HEK293 (cell line): ENCODE measurements around the gene VOPP1.

Experiments
- CTCF ChIA-PET: fragments of 350-600 bp; formaldehyde crosslinking; extraction: SDS; loops from one replicate; lab custom pipeline; 2021; ENCODE audit warnings: antibody characterized with exemption; lab: Yijun Ruan, JAX
- POLR2A ChIA-PET: fragments of 300-600 bp; formaldehyde crosslinking; extraction: SDS; loops from one replicate; lab custom pipeline; 2020; ENCODE audit warnings: antibody characterized with exemption, inconsistent platforms; lab: Yijun Ruan, JAX
- H3K27ac ChIP-seq: fragments of 200-500 bp; sonication (Bioruptor generic); 2 replicates; pipeline ENCODE4 v1.5.1; 2014; ENCODE audit warnings: low read depth, low read length, control low read depth, inconsistent platforms; ENCODE audit errors: extremely low read depth
- H3K36me3 ChIP-seq, 2 experiments: fragments of 200-500 bp in 1 of 2; sonication (Bioruptor generic) in 1 of 2; 1 replicate in 1 of 2; 2 replicates in 1 of 2; pipeline ENCODE4 v1.5.1; 2014 to 2017; ENCODE audit warnings: inconsistent platforms in 2 of 2, low read length in 2 of 2; ENCODE audit not compliant: control insufficient read depth in 2 of 2, insufficient read depth in 1 of 2
- H3K4me1 ChIP-seq: fragments of 200-500 bp; sonication (Bioruptor generic); 2 replicates; pipeline ENCODE4 v1.5.1; 2014; ENCODE audit warnings: mild to moderate bottlenecking, low read length, inconsistent platforms; ENCODE audit not compliant: control insufficient read depth, insufficient read depth
- H3K4me3 ChIP-seq: 2 replicates; pipeline ENCODE4 v1.5.1; 2011; ENCODE audit warnings: low read depth, mild to moderate bottlenecking, control low read depth, low read length, moderate library complexity
- H3K9me3 ChIP-seq: fragments of 200-500 bp; sonication (Bioruptor generic); 2 replicates; pipeline ENCODE4 v1.5.1; 2014; ENCODE audit warnings: low read depth, low read length, inconsistent platforms; ENCODE audit not compliant: control insufficient read depth, insufficient read depth
- BCL11A ChIP-seq: fragments of 450-650 bp; formaldehyde crosslinking; IDR thresholded peaks from 2 replicates; pipeline ENCODE4 v1.5.1; 2016; ENCODE audit warnings: low read depth, missing biosample characterization, missing genetic modification characterization
- CTCF ChIP-seq: fragments of 450-650 bp; formaldehyde crosslinking; IDR thresholded peaks from 2 replicates; pipeline ENCODE4 v1.5.1; 2016; ENCODE audit warnings: missing biosample characterization, missing genetic modification characterization
- FEZF1 ChIP-seq: fragments of 450-650 bp; formaldehyde crosslinking; IDR thresholded peaks from 2 replicates; pipeline ENCODE4 v1.5.1; 2016; ENCODE audit warnings: missing biosample characterization, missing genetic modification characterization
- GLIS1 ChIP-seq: fragments of 450-650 bp; formaldehyde crosslinking; IDR thresholded peaks from 2 replicates; pipeline ENCODE4 v1.5.1; 2016; ENCODE audit warnings: missing biosample characterization, missing genetic modification characterization
- KLF1 ChIP-seq: fragments of 450-650 bp; formaldehyde crosslinking; IDR thresholded peaks from 2 replicates; pipeline ENCODE4 v1.5.1; 2016; ENCODE audit warnings: missing biosample characterization, missing genetic modification characterization
- KLF7 ChIP-seq: fragments of 450-650 bp; formaldehyde crosslinking; IDR thresholded peaks from 2 replicates; pipeline ENCODE4 v1.5.1; 2016; ENCODE audit warnings: missing biosample characterization, missing genetic modification characterization, borderline replicate concordance
- OSR2 ChIP-seq: fragments of 450-650 bp; formaldehyde crosslinking; IDR thresholded peaks from 2 replicates; pipeline ENCODE4 v1.5.1; 2016; ENCODE audit warnings: missing biosample characterization, missing genetic modification characterization
- REPIN1 ChIP-seq: fragments of 450-650 bp; formaldehyde crosslinking; IDR thresholded peaks from 2 replicates; pipeline ENCODE4 v1.5.1; 2017; ENCODE audit warnings: missing biosample characterization, missing genetic modification characterization, low read depth
- TCF7L2 ChIP-seq: IDR thresholded peaks from 2 replicates; pipeline ENCODE4 v1.6.1; 2011; ENCODE audit warnings: low read depth, mild to moderate bottlenecking, inconsistent platforms, low read length, moderate library complexity, borderline replicate concordance
- ZBTB20 ChIP-seq: fragments of 450-650 bp; formaldehyde crosslinking; IDR thresholded peaks from 2 replicates; pipeline ENCODE4 v1.5.1; 2016; ENCODE audit warnings: missing biosample characterization, missing genetic modification characterization
- ZBTB7A ChIP-seq: fragments of 450-650 bp; formaldehyde crosslinking; IDR thresholded peaks from 2 replicates; pipeline ENCODE4 v1.5.1; 2016; ENCODE audit warnings: low read depth, missing biosample characterization, missing genetic modification characterization
- ZFHX2 ChIP-seq: fragments of 450-650 bp; formaldehyde crosslinking; conservative IDR thresholded peaks from 2 replicates; pipeline ENCODE4 v1.5.1; 2016; ENCODE audit warnings: missing biosample characterization, missing genetic modification characterization
- ZNF133 ChIP-seq: fragments of 450-650 bp; formaldehyde crosslinking; IDR thresholded peaks from 2 replicates; pipeline ENCODE4 v1.5.1; 2016; ENCODE audit warnings: missing biosample characterization, missing genetic modification characterization
- ZNF140 ChIP-seq: fragments of 450-650 bp; formaldehyde crosslinking; IDR thresholded peaks from 2 replicates; pipeline ENCODE4 v1.5.1; 2016; ENCODE audit warnings: missing biosample characterization, missing genetic modification characterization
- ZNF146 ChIP-seq: fragments of 450-650 bp; formaldehyde crosslinking; IDR thresholded peaks from 2 replicates; pipeline ENCODE4 v1.5.1; 2016; ENCODE audit warnings: missing biosample characterization, missing genetic modification characterization
- ZNF202 ChIP-seq: fragments of 450-650 bp; formaldehyde crosslinking; IDR thresholded peaks from 2 replicates; pipeline ENCODE4 v1.5.1; 2016; ENCODE audit warnings: missing biosample characterization, missing genetic modification characterization, borderline replicate concordance
- ZNF223 ChIP-seq: fragments of 450-650 bp; formaldehyde crosslinking; IDR thresholded peaks from 2 replicates; pipeline ENCODE4 v1.5.1; 2016; ENCODE audit warnings: missing biosample characterization, missing genetic modification characterization
- ZNF302 ChIP-seq: fragments of 450-650 bp; formaldehyde crosslinking; IDR thresholded peaks from 2 replicates; pipeline ENCODE4 v1.5.1; 2016; ENCODE audit warnings: missing biosample characterization, missing genetic modification characterization, low read depth
- ZNF48 ChIP-seq: fragments of 450-650 bp; formaldehyde crosslinking; IDR thresholded peaks from 2 replicates; pipeline ENCODE4 v1.5.1; 2016; ENCODE audit warnings: missing biosample characterization, missing genetic modification characterization
- ZNF514 ChIP-seq: fragments of 450-650 bp; formaldehyde crosslinking; IDR thresholded peaks from 2 replicates; pipeline ENCODE4 v1.5.1; 2016; ENCODE audit warnings: missing biosample characterization, missing genetic modification characterization
- ZNF544 ChIP-seq: fragments of 450-650 bp; formaldehyde crosslinking; IDR thresholded peaks from 2 replicates; pipeline ENCODE4 v1.5.0; 2017; ENCODE audit warnings: missing biosample characterization, missing genetic modification characterization
- ZNF558 ChIP-seq: fragments of 450-650 bp; formaldehyde crosslinking; IDR thresholded peaks from 2 replicates; pipeline ENCODE4 v1.5.1; 2016; ENCODE audit warnings: missing biosample characterization, missing genetic modification characterization
- ZNF670 ChIP-seq: fragments of 450-650 bp; formaldehyde crosslinking; IDR thresholded peaks from 2 replicates; pipeline ENCODE4 v1.5.1; 2016; ENCODE audit warnings: missing biosample characterization, missing genetic modification characterization, low read depth
- ZNF707 ChIP-seq: fragments of 450-650 bp; formaldehyde crosslinking; IDR thresholded peaks from 2 replicates; pipeline ENCODE4 v1.5.1; 2016; ENCODE audit warnings: missing biosample characterization, missing genetic modification characterization
- ZNF843 ChIP-seq: fragments of 450-650 bp; formaldehyde crosslinking; IDR thresholded peaks from 2 replicates; pipeline ENCODE4 v1.5.1; 2016; ENCODE audit warnings: missing biosample characterization, missing genetic modification characterization
- TF ChIP-seq, protein P1 (sequence below): fragments of 450-650 bp; formaldehyde crosslinking; IDR thresholded peaks from 2 replicates; pipeline ENCODE4 v1.5.1; 2016; ENCODE audit warnings: missing biosample characterization, missing genetic modification characterization

The VOPP1 gene

DNA sequence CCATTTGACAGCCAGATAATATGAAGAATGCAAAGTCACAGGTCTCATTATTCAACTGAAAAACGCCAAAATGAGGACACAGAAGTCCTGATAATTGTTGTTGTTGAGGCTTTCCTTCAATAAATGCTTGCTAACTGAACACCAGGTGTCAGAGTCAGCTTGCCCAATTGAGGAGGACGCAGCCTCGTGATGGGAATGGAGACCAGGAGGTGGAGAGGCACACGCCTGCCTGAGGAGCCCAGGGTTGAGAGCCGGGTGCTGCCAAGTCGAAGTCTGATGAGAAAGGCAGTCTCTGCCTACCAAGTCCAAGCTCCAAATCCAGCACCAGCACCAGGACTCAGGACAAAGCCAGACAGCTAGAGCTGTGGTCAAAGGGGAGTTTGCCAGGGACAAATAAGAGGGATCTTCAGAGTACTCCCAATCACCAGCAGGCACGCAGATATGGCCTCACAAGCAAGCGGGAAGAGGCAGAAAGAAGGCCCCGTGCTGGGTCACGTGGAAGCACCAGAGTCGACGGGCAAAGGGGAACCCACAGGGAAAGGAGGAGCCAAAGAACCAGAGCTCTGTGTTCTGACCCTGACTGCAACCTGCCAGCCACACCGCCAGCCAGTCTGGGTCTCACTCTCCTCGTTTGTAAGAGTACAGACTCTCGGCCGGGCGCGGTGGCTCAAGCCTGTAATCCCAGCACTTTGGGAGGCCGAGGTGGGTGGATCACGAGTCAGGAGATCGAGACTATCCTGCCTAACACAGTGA is 47.6 kb downstream of the VOPP1 start (continued):
- TF ChIP-seq CTCF (tag by site-specific recombination) (no peak), FEZF1 (tag by site-specific recombination) (no peak), ZNF133 (tag by site-specific recombination) (no peak), ZNF843 (tag by site-specific recombination) (no peak), ZNF514 (no peak)

- CTCF ChIA-PET, result interaction anchor here (0.7 kb wide), 1 partner anchor 20 kb away, joined by 3 read pairs; no protein-coding TSS in a partner anchor
- Histone ChIP-seq H3K9me3 (no peaks in the 10 kb centered on the region), H3K4me3 (no peak overlapping the region), H3K36me3 (peaks cover 0 to 2% of the 10 kb centered on the region in 2 experiments; a peak in 1 of 3 replicates), H3K27ac (no peak overlapping the region), H3K4me1 (peaks cover 4% of the 10 kb centered on the region; the same call in 1 of the 2 replicates)
- TF ChIP-seq ZBTB20 (tag by site-specific recombination) (no peak), ZNF558 (tag by site-specific recombination) (no peak), ZNF544 (tag by site-specific recombination) (no peak), OSR2 (tag by site-specific recombination) (no peak), ZNF707 (tag by site-specific recombination) (no peak), ZNF302 (tag by site-specific recombination) (no peak), ZNF146 (no peak), ZNF843 (tag by site-specific recombination) (no peak), ZNF223 (tag by site-specific recombination) (no peak), BCL11A (tag by site-specific recombination) (no peak), ZNF670 (tag by site-specific recombination) (no peak), ZFHX2 (tag by site-specific recombination) (no peak), ZNF48 (tag by site-specific recombination) (no peak), ZNF140 (no peak), TCF7L2 (no peak), KLF1 (tag by site-specific recombination) (no peak), REPIN1 (tag by site-specific recombination) (no peak), KLF7 (tag by site-specific recombination) (no peak)
- POLR2A ChIA-PET, result no interaction called here
These were observed 48.9 kb downstream of the VOPP1 start for GRCh38 chr7:55523366-55523765.

DNA sequence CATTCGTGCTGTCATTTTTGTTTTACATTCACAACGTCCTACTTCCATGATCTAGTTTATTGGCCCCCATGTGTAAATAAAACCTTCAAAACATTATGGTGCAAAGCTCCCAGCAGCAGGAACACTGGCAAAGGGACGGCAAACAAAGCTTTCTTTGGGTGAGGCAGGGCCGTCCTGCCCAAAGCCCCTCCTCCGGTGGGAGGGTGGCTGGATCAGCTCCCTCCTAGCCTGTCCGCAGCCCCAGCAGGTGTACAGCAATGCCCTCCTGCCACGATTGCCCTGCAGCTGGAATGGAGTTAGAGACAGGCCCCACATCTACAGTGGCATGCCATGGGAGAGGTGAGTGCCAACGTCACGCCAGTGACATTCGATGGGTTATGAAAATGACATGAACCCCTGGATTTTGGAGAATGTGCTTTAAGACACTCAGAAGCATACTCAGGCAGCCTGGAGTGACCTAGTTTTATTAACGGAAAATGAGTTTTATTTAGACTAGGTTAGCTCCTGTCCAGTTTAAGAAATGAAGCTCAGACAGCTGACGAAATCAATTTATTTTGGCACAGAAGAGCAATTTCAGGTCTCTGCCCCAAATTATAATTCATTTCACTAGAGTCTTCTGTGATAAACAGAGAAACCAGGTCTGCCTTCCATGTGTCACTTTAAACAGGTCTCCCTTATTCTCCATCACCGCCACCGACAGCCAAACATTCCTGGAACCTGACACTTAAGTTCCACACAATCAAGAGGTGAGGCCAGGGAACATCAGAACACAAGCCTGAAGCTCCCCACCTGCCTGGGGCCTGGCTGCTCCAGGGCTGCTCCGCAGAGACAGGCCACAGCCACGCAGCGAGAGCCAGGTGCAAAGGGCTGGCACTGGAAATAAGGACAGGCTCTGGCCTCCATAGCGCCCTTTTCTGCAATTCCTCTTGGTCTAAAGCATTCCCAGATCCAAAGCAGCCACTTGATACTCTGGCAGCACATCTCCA is 50.1 kb downstream of the VOPP1 start:
- Histone ChIP-seq H3K36me3 (peaks cover 0 to 2% of the 10 kb centered on the region in 2 experiments; a peak in 2 of 3 replicates), H3K9me3 (no peaks in the 10 kb centered on the region), H3K27ac (no peak overlapping the region), H3K4me3 (no peak overlapping the region), H3K4me1 (peaks cover 2% of the 10 kb centered on the region; the same call in 1 of the 2 replicates)
- POLR2A ChIA-PET, result no interaction called here
- CTCF ChIA-PET, result interaction anchor here (0.5 kb wide), 1 partner anchor 754 kb away, joined by 3 read pairs; no protein-coding TSS in a partner anchor
- no peak for TF ChIP-seq ZNF202 (tag by site-specific recombination)
- no peak for TF ChIP-seq OSR2 (tag by site-specific recombination)
- TF ChIP-seq, protein P1, sequence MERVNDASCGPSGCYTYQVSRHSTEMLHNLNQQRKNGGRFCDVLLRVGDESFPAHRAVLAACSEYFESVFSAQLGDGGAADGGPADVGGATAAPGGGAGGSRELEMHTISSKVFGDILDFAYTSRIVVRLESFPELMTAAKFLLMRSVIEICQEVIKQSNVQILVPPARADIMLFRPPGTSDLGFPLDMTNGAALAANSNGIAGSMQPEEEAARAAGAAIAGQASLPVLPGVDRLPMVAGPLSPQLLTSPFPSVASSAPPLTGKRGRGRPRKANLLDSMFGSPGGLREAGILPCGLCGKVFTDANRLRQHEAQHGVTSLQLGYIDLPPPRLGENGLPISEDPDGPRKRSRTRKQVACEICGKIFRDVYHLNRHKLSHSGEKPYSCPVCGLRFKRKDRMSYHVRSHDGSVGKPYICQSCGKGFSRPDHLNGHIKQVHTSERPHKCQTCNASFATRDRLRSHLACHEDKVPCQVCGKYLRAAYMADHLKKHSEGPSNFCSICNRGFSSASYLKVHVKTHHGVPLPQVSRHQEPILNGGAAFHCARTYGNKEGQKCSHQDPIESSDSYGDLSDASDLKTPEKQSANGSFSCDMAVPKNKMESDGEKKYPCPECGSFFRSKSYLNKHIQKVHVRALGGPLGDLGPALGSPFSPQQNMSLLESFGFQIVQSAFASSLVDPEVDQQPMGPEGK, result no peak
- no peak for TF ChIP-seq GLIS1 (tag by site-specific recombination)
- no peak for TF ChIP-seq ZBTB7A (tag by site-specific recombination)
